ENCODE measurements around the gene GNA15.
"Not testable (repeated sequence)": the region's sequence is repeated elsewhere in the genome, so short reads cannot be mapped to it uniquely, and the experiment has no call there.

GNA15 gene

GRCh38 chr19:3153286-3154230 is 17.7 kb downstream of the GNA15 start:
- no peak for DNase-seq (ENCODE audit: extremely low read depth, low read depth)
- no peak for TF ChIP-seq CTCF (IDR thresholded peaks at IDR 0.05; ENCODE audit: low read depth, low read length)

- DNase-seq (ENCODE audit: extremely low read depth, low read depth) = not testable (repeated sequence)
Observed at GRCh38 chr19:3154447-3154846, 18.6 kb downstream of the GNA15 start.

- peak; percentile 96 for DNase-seq (ENCODE audit: extremely low read depth, low read depth)
Observed at GRCh38 chr19:3154957-3155736, 19.3 kb downstream of the GNA15 start.

GRCh38 chr19:3157096-3157845 is 21.4 kb downstream of the GNA15 start:
- no peak for TF ChIP-seq CTCF (IDR thresholded peaks at IDR 0.05; ENCODE audit: low read depth, low read length)
- DNase-seq (ENCODE audit: extremely low read depth, low read depth) = no peak

More at GRCh38 chr19:3154957-3155736, 19.3 kb downstream of the GNA15 start:
- no peak for TF ChIP-seq CTCF (IDR thresholded peaks at IDR 0.05; ENCODE audit: low read depth, low read length)

GRCh38 chr19:3159565-3159964 is 23.7 kb downstream of the GNA15 start:
- no peak for TF ChIP-seq CTCF (IDR thresholded peaks at IDR 0.05; ENCODE audit: low read depth, low read length)
- no peak for DNase-seq (ENCODE audit: extremely low read depth, low read depth)

GRCh38 chr19:3160219-3160618 is 24.4 kb downstream of the GNA15 start:
- no peak for DNase-seq (ENCODE audit: extremely low read depth, low read depth)
- no peak for TF ChIP-seq CTCF (IDR thresholded peaks at IDR 0.05; ENCODE audit: low read depth, low read length)

GRCh38 chr19:3161453-3161852 is 25.6 kb downstream of the GNA15 start:
- DNase-seq (ENCODE audit: extremely low read depth, low read depth) = no peak
- TF ChIP-seq CTCF (IDR thresholded peaks at IDR 0.05; ENCODE audit: low read depth, low read length) = no peak
